BLaER1 (cell line): ENCODE results near the gene KDM1A.

ENCODE experiments used
- H3K27ac ChIP-seq: shearing (Covaris generic); formaldehyde crosslinking; 2 replicates; pipeline ENCODE4 v1.8.1; 2022
- H3K27me3 ChIP-seq: shearing (Covaris generic); formaldehyde crosslinking; 2 replicates; pipeline ENCODE4 v1.8.1; 2022
- H3K36me3 ChIP-seq: shearing (Covaris generic); formaldehyde crosslinking; 2 replicates; pipeline ENCODE4 v1.8.1; 2022
- H3K4me1 ChIP-seq: shearing (Covaris generic); formaldehyde crosslinking; 2 replicates; pipeline ENCODE4 v1.8.1; 2022
- H3K4me2 ChIP-seq: shearing (Covaris generic); formaldehyde crosslinking; 2 replicates; pipeline ENCODE4 v1.8.1; 2022
- H3K4me3 ChIP-seq: shearing (Covaris generic); formaldehyde crosslinking; 2 replicates; pipeline ENCODE4 v1.8.1; 2022
- H3K9ac ChIP-seq: shearing (Covaris generic); formaldehyde crosslinking; 2 replicates; pipeline ENCODE4 v1.8.1; 2022
- H3K9me3 ChIP-seq: shearing (Covaris generic); formaldehyde crosslinking; 2 replicates; pipeline ENCODE4 v1.8.1; 2022
- H4K20me1 ChIP-seq: shearing (Covaris generic); formaldehyde crosslinking; 2 replicates; pipeline ENCODE4 v1.8.1; 2022
- Cebpa-rat ChIP-seq: shearing (Covaris generic); IDR thresholded peaks from 2 replicates; pipeline ENCODE4 v1.8.1; 2022

Gene KDM1A

GRCh38 chr1:23129846-23130245, 110.6 kb downstream of the KDM1A start:
- Histone ChIP-seq H3K36me3 (peaks cover 15% of the 10 kb centered on the region), H3K4me1 (no peaks in the 10 kb centered on the region), H3K9me3 (no peaks in the 10 kb centered on the region), H3K4me3 (no peak overlapping the region), H4K20me1 (peaks cover 100% of the 10 kb centered on the region), H3K4me2 (no peak overlapping the region), H3K9ac (no peak overlapping the region), H3K27ac (no peak overlapping the region), H3K27me3 (no peaks in the 10 kb centered on the region)
- TF ChIP-seq Cebpa-rat = no peak

GRCh38 chr1:23132033-23132432, 112.8 kb downstream of the KDM1A start:
- Histone ChIP-seq H3K27ac (no peak overlapping the region), H3K4me2 (no peak overlapping the region), H4K20me1 (peaks cover 100% of the 10 kb centered on the region)

More at GRCh38 chr1:23132033-23132432, 112.8 kb downstream of the KDM1A start:
- Histone ChIP-seq H3K9ac (no peak overlapping the region), H3K27me3 (no peaks in the 10 kb centered on the region), H3K36me3 (peaks cover 15% of the 10 kb centered on the region), H3K9me3 (no peaks in the 10 kb centered on the region), H3K4me1 (no peaks in the 10 kb centered on the region), H3K4me3 (no peak overlapping the region)
- no peak for TF ChIP-seq Cebpa-rat
